Mesothelial cell of epicardium (in vitro differentiated cells): ENCODE results near the gene NGDN. TPM values are rescaled to one million over a fixed set of nuclear protein-coding genes. Genes with fewer than 3 reads are reported as not detected.

Experiments
- DNase-seq, 2 experiments: peaks; one replicate each; pipeline ENCODE4 v3.0.0; 2021; ENCODE audit warnings: low spot score in 2 of 2; ENCODE audit not compliant: unreplicated experiment in 2 of 2
- H3K27ac Mint-ChIP-seq: 2 replicates; pipeline ENCODE4 v1.8.0; 2021; ENCODE audit warnings: mixed read lengths
- H3K27me3 Mint-ChIP-seq: 2 replicates; pipeline ENCODE4 v1.8.0; 2021; ENCODE audit warnings: low read depth, mixed read lengths
- H3K36me3 Mint-ChIP-seq: 2 replicates; pipeline ENCODE4 v1.8.0; 2021; ENCODE audit warnings: mixed read lengths
- H3K4me1 Mint-ChIP-seq: 2 replicates; pipeline ENCODE4 v1.8.0; 2021; ENCODE audit warnings: mixed read lengths
- H3K4me3 Mint-ChIP-seq: 2 replicates; pipeline ENCODE4 v1.8.0; 2021; ENCODE audit warnings: mild to moderate bottlenecking, moderate library complexity, mixed read lengths
- H3K9me3 Mint-ChIP-seq: 2 replicates; pipeline ENCODE4 v1.8.0; 2021; ENCODE audit warnings: mixed read lengths
- CTCF ChIP-seq: fragments of 200-600 bp; sonication (generic); IDR thresholded peaks from one replicate; pipeline ENCODE4 v1.5.0; 2021; ENCODE audit warnings: antibody characterized with exemption; ENCODE audit not compliant: unreplicated experiment
- total RNA-seq: library from RNA; stranded (reverse); gene quantifications from 3 replicates; pipeline ENCODE4 v1.2.1, GENCODE V29; 2021

NGDN gene
- total RNA-seq, 1 donor from 2014 or later, result 49.9 TPM

DNA sequence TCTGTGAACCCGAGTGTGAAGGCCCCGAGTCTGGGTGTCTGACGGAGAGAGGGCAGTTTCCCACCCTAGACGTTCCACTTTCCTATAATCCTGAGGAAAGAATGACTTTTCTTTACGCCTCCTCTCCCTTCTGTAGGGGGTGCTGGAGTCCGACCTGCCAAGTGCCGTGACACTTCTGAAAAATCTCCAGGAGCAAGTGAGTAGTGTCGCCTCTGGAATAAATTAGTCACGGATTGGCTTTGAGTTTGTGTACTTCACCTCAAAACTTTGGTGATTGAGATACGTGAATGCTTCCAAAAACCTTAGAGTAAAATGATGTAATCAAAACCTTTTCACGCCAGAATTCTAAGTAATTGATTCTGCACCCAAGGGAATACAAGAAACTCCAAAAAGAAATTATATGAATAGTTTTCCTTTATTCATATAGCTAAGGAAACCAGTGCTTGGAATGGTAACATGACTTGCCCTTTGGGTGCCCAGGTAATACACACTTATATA, 452 bp downstream of the NGDN start:
- TF ChIP-seq CTCF, result no peak
- Mint-ChIP-seq H3K9me3 (no peaks in the 10 kb centered on the region), H3K4me3 (no peak overlapping the region), H3K27ac (no peak overlapping the region), H3K4me1 (peaks cover 7% of the 10 kb centered on the region), H3K36me3 (peaks cover 11% of the 10 kb centered on the region), H3K27me3 (peaks cover 11% of the 10 kb centered on the region)
- no peak for DNase-seq

- Mint-ChIP-seq H3K4me3 (no peak overlapping the region), H3K9me3 (no peaks in the 10 kb centered on the region)
- TF ChIP-seq CTCF, result no peak
Observed at GRCh38 chr14:23470947-23471346, 1.4 kb downstream of the NGDN start.

DNA sequence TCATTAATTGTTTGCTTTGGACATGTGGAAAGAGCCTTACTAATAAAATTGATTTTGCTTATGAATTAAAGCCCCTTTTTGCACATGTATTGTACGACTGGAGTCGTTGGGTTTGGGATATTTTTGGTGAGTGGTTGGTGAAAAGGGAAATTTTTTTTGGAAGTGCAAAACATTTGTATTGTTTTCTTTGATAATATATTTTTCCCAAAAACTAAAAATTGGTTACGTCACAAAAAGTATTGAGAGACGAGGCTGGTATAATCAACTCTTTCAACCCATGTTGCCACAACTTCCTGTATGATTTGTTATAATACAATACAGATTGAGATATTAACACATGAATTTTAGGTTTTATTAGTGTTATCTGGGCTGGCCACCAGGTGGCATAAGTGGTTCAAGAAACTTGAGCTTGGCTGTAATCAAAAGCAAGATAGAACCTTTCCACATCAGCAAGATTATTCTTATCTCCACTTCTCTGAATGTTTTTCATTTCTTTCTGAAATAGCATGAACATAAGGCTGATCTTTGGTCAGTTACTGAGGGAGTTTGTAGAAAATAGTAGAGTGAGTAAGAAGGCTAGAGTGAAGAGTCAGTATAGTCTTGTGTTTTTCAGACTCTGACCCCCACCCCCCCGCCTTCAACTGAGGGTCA, 8.7 kb downstream of the NGDN start:
- Mint-ChIP-seq H3K4me1 (peaks cover 14% of the 10 kb centered on the region), H3K4me3 (no peak overlapping the region), H3K9me3 (no peaks in the 10 kb centered on the region), H3K27me3 (no peaks in the 10 kb centered on the region), H3K27ac (no peak overlapping the region), H3K36me3 (peaks cover 26% of the 10 kb centered on the region)
- TF ChIP-seq CTCF, result peak; percentile 87
- DNase-seq, result peak in 1 of 2 experiments; percentile 60

More at GRCh38 chr14:23470947-23471346, 1.4 kb downstream of the NGDN start:
- no peak overlapping the region for H3K27ac Mint-ChIP-seq
- peaks cover 17% of the 10 kb centered on the region for H3K36me3 Mint-ChIP-seq
- peaks cover 5% of the 10 kb centered on the region for H3K27me3 Mint-ChIP-seq
- H3K4me1 Mint-ChIP-seq, result peaks cover 7% of the 10 kb centered on the region
- no peak for DNase-seq

DNA sequence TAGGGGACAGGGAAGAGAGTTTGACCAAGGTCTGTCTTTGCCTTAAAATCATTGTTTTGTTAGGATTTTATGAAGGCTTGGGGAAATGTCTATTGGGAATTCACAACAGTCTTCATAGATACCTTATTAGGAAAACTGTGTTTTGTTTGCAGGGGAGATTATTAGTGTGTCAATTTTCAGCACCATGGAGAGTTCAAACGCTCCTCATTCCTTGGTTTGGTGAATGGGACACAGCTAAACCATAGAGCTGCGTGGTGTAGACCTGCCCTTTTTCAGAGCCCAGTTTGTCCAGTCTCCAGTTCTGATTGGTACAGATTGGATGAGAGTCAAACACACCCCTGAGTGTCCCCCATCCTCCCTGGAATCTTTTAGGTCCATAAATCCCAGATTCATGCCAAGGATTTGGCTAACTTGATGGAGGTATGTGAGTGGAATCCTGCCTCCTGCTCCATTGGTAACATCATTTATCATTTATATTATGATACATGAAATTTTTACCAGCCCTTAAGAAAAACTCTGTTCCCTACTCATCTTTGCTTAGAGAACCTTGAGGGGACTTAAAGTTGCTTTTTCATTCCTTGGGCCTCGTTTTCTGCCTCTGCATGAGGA, 12.0 kb downstream of the NGDN start:
- Mint-ChIP-seq H3K27me3 (no peaks in the 10 kb centered on the region), H3K27ac (no peak overlapping the region), H3K9me3 (no peaks in the 10 kb centered on the region), H3K36me3 (peaks cover 10% of the 10 kb centered on the region), H3K4me3 (no peak overlapping the region), H3K4me1 (peaks cover 18% of the 10 kb centered on the region)
- TF ChIP-seq CTCF, result no peak
- DNase-seq, result no peak

- no peaks in the 10 kb centered on the region for H3K9me3 Mint-ChIP-seq
- no peak for DNase-seq
- H3K27me3 Mint-ChIP-seq, result no peaks in the 10 kb centered on the region
- no peak overlapping the region for H3K4me3 Mint-ChIP-seq
- TF ChIP-seq CTCF, result no peak
- peak overlapping the region; percentile 23 for H3K27ac Mint-ChIP-seq
- peaks cover 18% of the 10 kb centered on the region for H3K4me1 Mint-ChIP-seq
- H3K36me3 Mint-ChIP-seq, result peaks cover 5% of the 10 kb centered on the region
Observed at GRCh38 chr14:23481979-23482822, 12.7 kb downstream of the NGDN start.
